ENCODE data around the gene THADA. TPM values are rescaled to one million over a fixed set of nuclear protein-coding genes. Genes with fewer than 3 reads are reported as not detected.
"Not testable (repeated sequence)": the region's sequence is repeated elsewhere in the genome, so short reads cannot be mapped to it uniquely, and the experiment has no call there.

The THADA gene
- total RNA-seq, 2 experiments from 2014 or later: 31.2 to 32.3 TPM

DNA sequence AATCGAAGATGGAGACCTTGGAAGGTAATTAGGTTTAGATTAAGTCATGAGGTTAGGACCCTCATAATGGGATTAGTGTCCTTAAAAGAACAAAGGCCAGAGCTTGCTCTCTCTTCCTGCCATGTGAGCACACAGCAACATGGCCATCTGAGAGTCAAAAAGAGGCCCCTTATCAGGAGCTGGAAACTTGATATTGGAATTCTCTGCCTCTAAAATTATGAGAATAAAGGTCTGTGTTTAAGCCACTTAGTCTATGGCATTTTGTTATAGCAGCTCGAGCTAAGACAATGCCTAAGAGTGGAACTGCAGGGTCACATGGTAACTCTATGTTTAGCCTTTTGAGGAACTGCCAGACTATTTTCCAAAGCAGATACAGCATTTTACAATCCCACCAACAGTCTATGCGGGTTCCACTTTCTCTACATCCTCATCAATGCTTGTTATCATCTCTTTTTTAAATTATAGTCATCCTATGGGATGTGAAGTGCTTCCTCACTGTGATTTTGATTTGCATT, 42.4 kb downstream of the THADA start:
- H3K36me3 ChIP-seq (ENCODE audit: insufficient read depth, low read length): peaks cover 85% of the 10 kb centered on the region
- no peaks in the 10 kb centered on the region for H3K9me2 ChIP-seq (ENCODE audit: insufficient read depth, low read length)
- no peak overlapping the region for H3K27ac ChIP-seq (ENCODE audit: low read depth, low read length, poor library complexity, severe bottlenecking)
- H3K79me2 ChIP-seq (ENCODE audit: insufficient read depth, low read depth, low read length): no peaks in the 10 kb centered on the region
- H3K9me3 ChIP-seq (ENCODE audit: low read length): no peaks in the 10 kb centered on the region
- H3K4me3 ChIP-seq (ENCODE audit: low read depth, low read length, poor library complexity, severe bottlenecking): no peak overlapping the region
- no peaks in the 10 kb centered on the region for H3K4me1 ChIP-seq (ENCODE audit: insufficient read depth, low read length, poor library complexity, severe bottlenecking)
- no peak overlapping the region for H3K4me2 ChIP-seq (ENCODE audit: low read length)
- TF ChIP-seq EZH2phosphoT487 (IDR thresholded peaks at IDR 0.05; ENCODE audit: borderline replicate concordance, low read depth, low read length) (no peak), CTCF (conservative IDR thresholded peaks at IDR 0.05; ENCODE audit: low read length) (no peak)
- no peaks in the 10 kb centered on the region for H4K20me1 ChIP-seq (ENCODE audit: insufficient read depth, low read length)
- CTCF ChIA-PET (ENCODE audit: unreplicated experiment): interaction anchor here (0.5 kb wide), 1 partner anchor 14 kb away, joined by 5 read pairs; no protein-coding TSS in a partner anchor
- no peak for DNase-seq (ENCODE audit: low spot score)
- POLR2A ChIA-PET: no interaction called here
- H2AFZ ChIP-seq (ENCODE audit: low read length): no peak overlapping the region
- BruUV-seq (replicated peaks): no TSS peak
- intact Hi-C loops (cut with micrococcal nuclease; ENCODE audit: unreplicated experiment): no loop called here

DNA sequence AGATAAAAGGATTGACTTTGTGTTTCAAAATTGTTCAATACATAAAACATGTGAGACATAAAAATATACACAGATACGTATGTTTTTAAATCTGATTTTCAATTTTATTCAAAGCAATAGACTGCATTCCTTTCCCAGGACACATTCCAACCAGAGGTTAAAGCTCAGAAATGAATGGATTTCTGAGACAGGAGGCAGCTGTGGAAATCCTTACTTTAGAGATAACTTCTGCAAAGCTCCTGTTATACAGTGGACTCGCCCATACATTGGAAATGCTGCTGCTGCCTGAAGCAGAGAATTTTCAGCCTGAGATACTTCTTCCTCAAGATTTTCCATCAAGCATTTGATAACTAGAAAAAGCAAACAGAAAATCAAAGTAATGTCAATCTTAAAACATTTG, 43.8 kb downstream of the THADA start:
- Histone ChIP-seq H3K4me1 (ENCODE audit: insufficient read depth, low read length, poor library complexity, severe bottlenecking) (no peaks in the 10 kb centered on the region), H3K36me3 (ENCODE audit: insufficient read depth, low read length) (peaks cover 75% of the 10 kb centered on the region), H3K9me3 (ENCODE audit: low read length) (no peaks in the 10 kb centered on the region), H3K9me2 (ENCODE audit: insufficient read depth, low read length) (no peaks in the 10 kb centered on the region), H3K4me3 (ENCODE audit: low read depth, low read length, poor library complexity, severe bottlenecking) (no peak overlapping the region), H3K27ac (ENCODE audit: low read depth, low read length, poor library complexity, severe bottlenecking) (no peak overlapping the region), H4K20me1 (ENCODE audit: insufficient read depth, low read length) (no peaks in the 10 kb centered on the region), H2AFZ (ENCODE audit: low read length) (no peak overlapping the region), H3K4me2 (ENCODE audit: low read length) (no peak overlapping the region), H3K79me2 (ENCODE audit: insufficient read depth, low read depth, low read length) (no peaks in the 10 kb centered on the region)
- CTCF ChIA-PET (ENCODE audit: unreplicated experiment): no interaction called here
- intact Hi-C loops (cut with micrococcal nuclease; ENCODE audit: unreplicated experiment): no loop called here
- no TSS peak for BruUV-seq (replicated peaks)
- TF ChIP-seq CTCF (conservative IDR thresholded peaks at IDR 0.05; ENCODE audit: low read length) (no peak), EZH2phosphoT487 (IDR thresholded peaks at IDR 0.05; ENCODE audit: borderline replicate concordance, low read depth, low read length) (no peak)
- DNase-seq (ENCODE audit: low spot score): no peak
- POLR2A ChIA-PET: interaction anchor here (0.6 to 0.7 kb wide), 3 partner anchors 19 to 754 kb away, joined by 3 to 5 read pairs (median 3); no protein-coding TSS in a partner anchor

DNA sequence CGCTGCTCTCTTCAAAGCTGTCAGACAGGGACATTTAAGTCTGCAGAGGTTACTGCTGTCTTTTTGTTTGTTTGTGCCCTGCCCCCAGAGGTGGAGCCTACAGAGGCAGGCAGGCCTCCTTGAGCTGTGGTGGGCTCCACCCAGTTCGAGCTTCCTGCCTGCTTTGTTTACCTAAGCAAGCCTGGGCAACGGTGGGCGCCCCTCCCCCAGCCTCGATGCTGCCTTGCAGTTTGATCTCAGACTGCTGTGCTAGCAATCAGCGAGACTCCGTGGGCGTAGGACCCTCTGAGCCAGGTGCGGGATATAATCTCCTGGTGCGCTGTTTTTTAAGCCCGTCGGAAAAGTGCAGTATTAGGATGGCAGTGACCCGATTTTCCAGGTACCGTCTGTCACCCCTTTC, 47.5 kb downstream of the THADA start:
- BruUV-seq (replicated peaks); intact Hi-C loops (cut with micrococcal nuclease; ENCODE audit: unreplicated experiment): not testable (repeated sequence)

More for the DNA sequence above, 47.5 kb downstream of the THADA start:
- H3K9me3 ChIP-seq (ENCODE audit: low read length); H3K4me3 ChIP-seq (ENCODE audit: low read depth, low read length, poor library complexity, severe bottlenecking); H3K9me2 ChIP-seq (ENCODE audit: insufficient read depth, low read length); H3K27ac ChIP-seq (ENCODE audit: low read depth, low read length, poor library complexity, severe bottlenecking); H4K20me1 ChIP-seq (ENCODE audit: insufficient read depth, low read length); H2AFZ ChIP-seq (ENCODE audit: low read length); DNase-seq (ENCODE audit: low spot score); H3K79me2 ChIP-seq (ENCODE audit: insufficient read depth, low read depth, low read length); H3K4me2 ChIP-seq (ENCODE audit: low read length); H3K4me1 ChIP-seq (ENCODE audit: insufficient read depth, low read length, poor library complexity, severe bottlenecking); CTCF ChIA-PET (ENCODE audit: unreplicated experiment); POLR2A ChIA-PET: not testable (repeated sequence)
- H3K36me3 ChIP-seq (ENCODE audit: insufficient read depth, low read length): peaks cover 44% of the 10 kb centered on the region

Measured in OCI-LY7 (cell line).